T47D (cell line): ENCODE measurements around the gene ELAPOR1.

Source experiments
- DNase-seq, 2 experiments: peaks; one replicate each; pipeline versions ENCODE4 v3.0.0 to v3.0.0-alpha.2; 2011 to 2012; ENCODE audit warnings: low read depth in 1 of 2, low spot score in 1 of 2
- JUND ChIP-seq: IDR thresholded peaks from 2 replicates; pipeline ENCODE4 v1.6.1; 2012; ENCODE audit warnings: low read depth
- in situ Hi-C: cut with HindIII; loops from 2 replicates; pipeline ENCODE4 v1.10.0; 2016; ENCODE audit warnings: low sequenced_read_pairs, low pct_unique_long_range_greater_than_20kb

Gene ELAPOR1

GRCh38 chr1:109151146-109151990 is 37.5 kb downstream of the ELAPOR1 start:
- peak in 1 of 2 experiments; percentile 95 for DNase-seq
- TF ChIP-seq JUND = no peak; the same call in 1 of the 2 replicates
- in situ Hi-C loops = no loop called here

GRCh38 chr1:109152196-109152595 is 38.3 kb downstream of the ELAPOR1 start:
- TF ChIP-seq JUND = 0 out of 2 replicates have a peak, but pooled peaks have one; percentile 9
- in situ Hi-C loops = no loop called here
- peak; percentile 37 to 97 for DNase-seq

DNA sequence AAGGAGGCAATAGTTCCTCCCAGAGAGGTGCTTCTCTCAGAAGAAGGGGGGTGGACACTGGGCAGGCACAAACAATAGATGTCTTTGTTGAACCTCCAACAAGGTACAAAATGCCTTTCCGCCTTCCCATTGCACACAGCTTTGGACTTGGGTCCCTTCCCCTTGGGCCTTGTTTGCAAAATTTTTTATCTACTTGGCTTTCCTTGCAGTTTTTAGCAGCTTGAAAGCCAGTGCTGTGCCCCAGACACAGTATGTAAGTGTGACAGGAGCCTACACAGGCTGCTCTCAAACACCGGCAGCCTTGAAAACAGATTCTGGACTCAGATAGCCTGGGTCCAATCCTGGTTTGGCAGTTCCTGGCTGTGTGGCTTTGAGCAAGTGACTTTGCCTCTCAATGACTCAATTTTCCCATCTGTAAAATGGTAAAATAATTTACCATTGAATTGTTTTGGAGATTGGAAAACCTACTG is 43.0 kb downstream of the ELAPOR1 start:
- in situ Hi-C loops = no loop called here
- no peak for TF ChIP-seq JUND
- no peak for DNase-seq

GRCh38 chr1:109158433-109158832 is 44.5 kb downstream of the ELAPOR1 start:
- DNase-seq = peak in 1 of 2 experiments; percentile 36
- in situ Hi-C loops = no loop called here
- no peak for TF ChIP-seq JUND

DNA sequence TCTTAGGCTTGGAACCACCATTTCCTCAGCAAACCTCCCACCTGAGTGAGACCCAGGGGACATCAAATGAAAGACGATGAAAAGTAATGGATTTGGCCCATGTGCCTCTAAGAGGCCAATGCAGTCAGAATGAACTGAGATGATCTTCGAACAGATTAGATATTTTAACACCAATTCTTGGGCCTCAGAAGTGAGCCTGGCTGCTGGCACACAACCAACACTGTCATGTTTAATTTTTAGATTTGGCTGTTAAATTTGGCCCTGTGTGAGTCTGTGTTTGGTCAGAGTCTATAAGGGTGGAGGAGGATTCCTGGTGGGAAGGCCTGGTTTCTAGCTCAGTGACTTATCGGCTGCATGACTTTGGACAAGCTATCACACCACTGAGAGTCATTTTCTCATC is 45.4 kb downstream of the ELAPOR1 start:
- in situ Hi-C loops = no loop called here
- no peak for TF ChIP-seq JUND
- no peak for DNase-seq

DNA sequence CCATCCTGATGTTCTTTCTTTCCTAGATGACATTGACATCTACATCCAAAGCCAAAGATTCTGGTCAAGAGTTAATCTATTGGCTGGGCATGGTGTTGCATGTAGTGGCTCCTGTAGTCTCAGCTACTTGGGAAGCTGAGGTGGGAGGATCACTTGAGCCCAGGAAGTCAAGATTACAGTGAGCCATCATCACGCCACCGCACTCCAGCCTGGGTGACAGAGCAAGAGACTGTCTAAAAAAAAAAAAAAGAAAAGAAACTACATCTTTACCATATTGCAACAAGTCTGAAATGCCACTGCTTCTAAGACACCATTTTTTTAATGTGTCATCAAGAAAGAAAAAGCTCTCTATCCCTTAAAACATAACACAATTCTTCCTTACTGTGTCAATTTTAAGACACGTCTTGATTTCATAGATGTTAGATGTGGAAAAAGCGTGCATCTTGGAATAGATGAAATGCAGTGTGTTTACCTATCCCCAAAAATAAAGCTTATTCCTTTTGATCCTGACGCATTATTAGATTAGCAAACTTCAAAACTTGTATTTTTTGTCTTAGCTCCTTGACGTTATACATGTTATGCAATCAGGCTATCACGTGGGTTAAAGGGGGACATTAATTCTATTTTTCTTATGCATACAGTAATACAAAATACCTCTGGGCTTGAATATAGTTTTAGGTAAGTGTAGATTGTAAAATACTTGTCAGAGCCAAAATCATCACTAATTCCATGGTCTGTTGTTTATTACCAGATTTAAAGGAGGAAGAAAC is 46.3 kb downstream of the ELAPOR1 start:
- DNase-seq = no peak
- in situ Hi-C loops = no loop called here
- TF ChIP-seq JUND = no peak

DNA sequence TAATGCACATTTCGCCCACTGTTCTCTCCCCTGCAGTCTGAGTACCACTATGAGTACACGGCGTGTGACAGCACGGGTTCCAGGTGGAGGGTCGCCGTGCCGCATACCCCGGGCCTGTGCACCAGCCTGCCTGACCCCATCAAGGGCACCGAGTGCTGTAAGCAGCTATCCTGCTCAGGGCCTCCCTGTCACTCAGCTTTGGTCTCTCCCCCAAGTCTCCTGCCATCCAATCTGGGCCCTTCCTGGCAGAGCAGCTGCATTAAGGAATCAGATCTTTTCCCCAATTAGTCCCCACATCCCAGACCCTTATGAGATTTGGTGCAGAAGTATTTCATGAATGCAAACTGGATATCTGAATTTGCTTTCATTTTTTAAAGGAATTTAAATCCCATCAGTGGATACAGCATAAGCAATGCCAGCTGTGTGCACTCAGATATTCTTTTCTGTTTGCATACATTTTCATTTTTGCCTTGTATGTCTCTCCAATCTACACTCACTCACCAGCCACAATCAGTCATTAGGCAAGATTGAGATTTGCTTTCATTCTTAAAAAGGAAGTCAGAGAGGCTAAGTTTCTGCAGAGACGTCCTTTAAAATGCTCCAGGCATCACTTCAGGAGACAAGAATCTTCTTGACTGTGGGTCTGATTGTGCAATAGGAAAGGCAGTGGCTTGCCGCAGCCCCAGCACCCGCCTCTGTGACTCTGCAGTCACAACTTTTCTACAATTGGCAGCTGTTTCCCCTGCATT is 48.1 kb downstream of the ELAPOR1 start:
- TF ChIP-seq JUND = no peak
- in situ Hi-C loops = no loop called here
- peak in 1 of 2 experiments; percentile 72 for DNase-seq

GRCh38 chr1:109162626-109163025 is 48.7 kb downstream of the ELAPOR1 start:
- no peak for TF ChIP-seq JUND
- in situ Hi-C loops = no loop called here
- DNase-seq = no peak

GRCh38 chr1:109163551-109163950 is 49.6 kb downstream of the ELAPOR1 start:
- in situ Hi-C loops = no loop called here
- no peak for DNase-seq

More at GRCh38 chr1:109163551-109163950, 49.6 kb downstream of the ELAPOR1 start:
- TF ChIP-seq JUND = no peak
